Activated naive CD4-positive, alpha-beta T cell treated with anti-CD3 and anti-CD28 coated beads, Interleukin-2, amount 50 U/mL, for 24 hours (primary cell): ENCODE measurements around the gene HERC2.
"Not testable (repeated sequence)": the region's sequence is repeated elsewhere in the genome, so short reads cannot be mapped to it uniquely, and the experiment has no call there.

Experiments used
- H3K27ac Mint-ChIP-seq: one replicate; pipeline ENCODE4 v1.8.0; 2021; ENCODE audit warnings: mild to moderate bottlenecking, mixed read lengths
- H3K27me3 Mint-ChIP-seq: one replicate; pipeline ENCODE4 v1.8.0; 2021; ENCODE audit warnings: mixed read lengths
- H3K36me3 Mint-ChIP-seq: one replicate; pipeline ENCODE4 v1.8.0; 2021; ENCODE audit warnings: mixed read lengths
- H3K4me1 Mint-ChIP-seq: one replicate; pipeline ENCODE4 v1.8.0; 2021; ENCODE audit warnings: mixed read lengths
- H3K4me3 Mint-ChIP-seq: one replicate; pipeline ENCODE4 v1.8.0; 2021; ENCODE audit warnings: mild to moderate bottlenecking, mixed read lengths
- H3K9me3 Mint-ChIP-seq: one replicate; pipeline ENCODE4 v1.8.0; 2021; ENCODE audit warnings: mixed read lengths

The HERC2 gene

DNA sequence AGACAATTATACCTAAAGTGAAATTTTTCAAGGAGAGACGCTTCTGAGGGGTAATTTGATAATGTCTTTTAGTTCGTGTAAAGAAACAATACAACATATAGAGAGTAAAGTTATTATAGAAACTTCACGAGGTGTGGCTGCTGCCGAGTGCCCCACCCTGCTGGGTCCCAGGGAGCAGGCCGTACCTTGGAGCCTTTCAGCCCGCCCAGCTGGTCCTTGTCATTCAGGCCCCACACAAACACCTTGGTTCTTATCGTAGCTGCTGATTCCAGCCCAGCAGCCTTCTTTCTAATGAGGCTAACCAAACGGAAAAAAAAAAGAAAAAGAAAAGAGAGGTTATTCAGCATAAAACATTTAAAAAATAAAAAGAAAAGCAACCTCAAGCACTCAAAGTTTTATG is 139.8 kb downstream of the HERC2 start:
- H3K4me1 Mint-ChIP-seq, result no peaks in the 10 kb centered on the region
- H3K9me3 Mint-ChIP-seq, result no peaks in the 10 kb centered on the region
- H3K4me3 Mint-ChIP-seq, result no peak overlapping the region
- H3K27ac Mint-ChIP-seq, result no peak overlapping the region
- H3K36me3 Mint-ChIP-seq, result peaks cover 8% of the 10 kb centered on the region
- no peaks in the 10 kb centered on the region for H3K27me3 Mint-ChIP-seq

DNA sequence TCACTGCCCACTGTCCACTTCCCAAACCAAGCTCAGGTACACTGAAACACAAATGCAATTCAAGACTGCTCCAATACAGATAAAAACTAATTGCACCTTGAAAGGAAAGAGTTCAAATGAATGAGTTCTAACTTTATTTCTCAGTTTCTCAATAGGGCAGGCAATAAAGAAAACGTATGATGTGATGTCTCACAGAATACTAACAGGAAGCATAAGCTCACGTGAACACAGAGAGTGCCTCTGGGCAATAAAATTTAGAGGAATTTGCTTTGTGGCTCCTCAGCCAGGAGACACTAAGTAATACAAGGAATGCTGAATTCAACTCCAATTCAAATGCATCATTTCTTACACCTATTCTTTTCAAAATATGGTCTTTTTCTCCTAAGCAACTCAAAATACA is 140.6 kb downstream of the HERC2 start:
- Mint-ChIP-seq H3K27me3 (no peaks in the 10 kb centered on the region), H3K36me3 (peaks cover 17% of the 10 kb centered on the region), H3K4me3 (no peak overlapping the region), H3K4me1 (no peaks in the 10 kb centered on the region), H3K27ac (no peak overlapping the region), H3K9me3 (no peaks in the 10 kb centered on the region)

DNA sequence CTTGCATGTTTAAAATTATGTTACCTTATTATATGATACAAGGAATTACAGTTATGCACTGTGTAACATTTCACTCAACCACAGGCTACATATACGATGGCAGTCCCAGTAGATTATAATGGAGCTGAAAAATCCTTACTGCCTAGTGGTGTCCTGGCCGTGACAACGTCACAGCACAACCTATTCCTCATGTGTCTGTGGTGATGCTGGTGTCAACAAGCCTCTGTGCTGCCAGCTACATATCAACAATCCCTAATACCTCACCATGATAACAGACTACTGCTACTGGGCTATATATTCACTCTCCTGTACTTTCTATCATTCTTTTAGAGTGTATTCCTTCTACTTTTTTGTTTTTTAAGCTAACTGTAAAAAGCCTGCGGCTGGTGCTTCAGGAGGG is 142.7 kb downstream of the HERC2 start:
- no peak overlapping the region for H3K27ac Mint-ChIP-seq
- no peak overlapping the region for H3K4me3 Mint-ChIP-seq
- H3K9me3 Mint-ChIP-seq, result no peaks in the 10 kb centered on the region
- H3K27me3 Mint-ChIP-seq, result no peaks in the 10 kb centered on the region
- H3K4me1 Mint-ChIP-seq, result no peaks in the 10 kb centered on the region
- H3K36me3 Mint-ChIP-seq, result peaks cover 20% of the 10 kb centered on the region

DNA sequence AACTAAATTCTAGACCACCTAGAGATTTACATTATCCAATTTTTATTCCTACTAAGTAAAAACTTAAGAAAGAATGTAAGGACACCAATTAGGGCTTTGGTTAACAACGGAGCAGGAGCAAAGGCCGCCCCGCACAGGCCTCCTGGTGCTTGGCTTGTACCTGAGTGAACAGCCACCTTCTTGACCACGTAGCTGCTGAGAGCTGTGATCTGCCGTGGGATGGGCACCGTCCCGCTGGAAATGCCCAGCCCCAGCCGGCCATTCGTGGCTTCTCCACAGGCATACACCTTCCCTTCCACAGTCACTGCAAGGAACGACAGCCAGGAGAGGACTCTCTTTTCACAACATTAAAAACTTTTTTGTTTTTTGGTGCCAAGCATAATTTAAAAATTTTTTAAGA is 143.3 kb downstream of the HERC2 start:
- Mint-ChIP-seq H3K4me1 (no peaks in the 10 kb centered on the region), H3K27ac (no peak overlapping the region), H3K4me3 (no peak overlapping the region), H3K36me3 (peaks cover 20% of the 10 kb centered on the region), H3K9me3 (no peaks in the 10 kb centered on the region), H3K27me3 (no peaks in the 10 kb centered on the region)

DNA sequence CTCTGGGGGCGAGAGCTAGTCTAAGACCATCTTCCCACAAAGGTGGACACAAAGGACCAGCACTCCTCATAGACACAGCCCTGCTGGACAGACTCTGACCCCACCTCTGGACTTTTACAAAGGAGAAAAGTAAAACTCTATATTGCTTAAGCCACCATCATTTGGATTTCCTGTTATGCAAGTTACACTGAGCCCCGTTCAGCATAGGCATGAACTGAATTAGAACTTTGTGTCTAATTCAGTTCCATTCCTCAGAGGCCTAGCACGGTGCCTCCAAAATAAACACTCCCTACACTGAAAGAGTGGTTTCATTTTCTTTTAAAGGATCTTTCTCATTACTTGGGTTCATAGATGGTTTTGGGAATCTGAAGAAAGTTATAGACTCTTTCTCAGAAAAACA is 143.7 kb downstream of the HERC2 start:
- H3K4me3 Mint-ChIP-seq, result no peak overlapping the region

DNA sequence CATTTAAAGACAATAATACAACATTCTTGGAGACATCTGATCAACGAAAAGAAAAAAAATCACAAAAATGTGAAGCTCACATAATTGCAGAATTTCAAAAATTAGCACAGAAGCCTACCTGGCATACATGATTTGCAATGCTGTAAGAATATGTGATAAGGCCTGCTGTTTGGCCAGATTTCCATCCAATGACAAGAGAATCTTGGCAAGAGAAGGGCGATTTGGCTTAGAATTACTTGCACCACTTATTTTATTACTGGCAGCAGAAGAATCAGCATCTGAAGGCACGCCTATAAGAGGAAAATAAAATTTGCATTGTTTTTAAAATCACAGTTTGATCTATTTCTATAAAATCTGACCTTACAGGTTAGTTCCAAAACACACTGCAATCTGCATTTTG is 152.6 kb downstream of the HERC2 start:
- Mint-ChIP-seq H3K9me3 (no peaks in the 10 kb centered on the region), H3K27me3 (no peaks in the 10 kb centered on the region), H3K36me3 (peaks cover 35% of the 10 kb centered on the region), H3K4me3 (no peak overlapping the region), H3K27ac (no peak overlapping the region), H3K4me1 (no peaks in the 10 kb centered on the region)

More for the DNA sequence above, 143.7 kb downstream of the HERC2 start:
- no peaks in the 10 kb centered on the region for H3K4me1 Mint-ChIP-seq
- H3K36me3 Mint-ChIP-seq, result peaks cover 22% of the 10 kb centered on the region
- no peaks in the 10 kb centered on the region for H3K9me3 Mint-ChIP-seq
- H3K27me3 Mint-ChIP-seq, result no peaks in the 10 kb centered on the region
- no peak overlapping the region for H3K27ac Mint-ChIP-seq

GRCh38 chr15:28168405-28169121 is 153.4 kb downstream of the HERC2 start:
- H3K36me3 Mint-ChIP-seq, result peaks cover 40% of the 10 kb centered on the region
- not testable (repeated sequence) for H3K27ac Mint-ChIP-seq

GRCh38 chr15:28167042-28167441 is 154.9 kb downstream of the HERC2 start:
- H3K27me3 Mint-ChIP-seq, result no peaks in the 10 kb centered on the region
- no peaks in the 10 kb centered on the region for H3K4me1 Mint-ChIP-seq
- no peaks in the 10 kb centered on the region for H3K9me3 Mint-ChIP-seq
- peaks cover 43% of the 10 kb centered on the region for H3K36me3 Mint-ChIP-seq
- H3K27ac Mint-ChIP-seq, result no peak overlapping the region
- H3K4me3 Mint-ChIP-seq, result no peak overlapping the region

More at GRCh38 chr15:28168405-28169121, 153.4 kb downstream of the HERC2 start:
- H3K4me1 Mint-ChIP-seq, H3K4me3 Mint-ChIP-seq, H3K9me3 Mint-ChIP-seq, H3K27me3 Mint-ChIP-seq: not testable (repeated sequence)

DNA sequence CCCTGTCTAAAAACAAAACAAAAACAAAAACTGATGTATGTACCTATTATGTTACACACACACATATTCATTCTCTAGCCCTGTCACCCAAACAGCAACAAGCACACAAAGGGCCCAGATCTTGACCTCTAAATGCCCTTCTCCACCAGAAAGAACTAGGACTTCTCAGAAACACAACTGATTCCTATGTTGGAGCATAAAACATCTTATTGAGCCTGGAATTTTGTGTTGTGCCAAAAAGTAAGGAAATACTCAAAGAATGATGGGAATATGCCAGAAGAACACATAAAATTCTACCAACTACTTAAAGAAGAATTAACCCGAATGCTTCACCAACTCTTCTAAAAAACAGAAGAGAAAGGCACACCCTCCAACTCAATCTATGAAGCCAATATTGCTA is 156.2 kb downstream of the HERC2 start:
- H3K27ac Mint-ChIP-seq, result no peak overlapping the region
- no peaks in the 10 kb centered on the region for H3K27me3 Mint-ChIP-seq
- H3K4me3 Mint-ChIP-seq, result no peak overlapping the region
- no peaks in the 10 kb centered on the region for H3K9me3 Mint-ChIP-seq
- peaks cover 41% of the 10 kb centered on the region for H3K36me3 Mint-ChIP-seq
- no peaks in the 10 kb centered on the region for H3K4me1 Mint-ChIP-seq

DNA sequence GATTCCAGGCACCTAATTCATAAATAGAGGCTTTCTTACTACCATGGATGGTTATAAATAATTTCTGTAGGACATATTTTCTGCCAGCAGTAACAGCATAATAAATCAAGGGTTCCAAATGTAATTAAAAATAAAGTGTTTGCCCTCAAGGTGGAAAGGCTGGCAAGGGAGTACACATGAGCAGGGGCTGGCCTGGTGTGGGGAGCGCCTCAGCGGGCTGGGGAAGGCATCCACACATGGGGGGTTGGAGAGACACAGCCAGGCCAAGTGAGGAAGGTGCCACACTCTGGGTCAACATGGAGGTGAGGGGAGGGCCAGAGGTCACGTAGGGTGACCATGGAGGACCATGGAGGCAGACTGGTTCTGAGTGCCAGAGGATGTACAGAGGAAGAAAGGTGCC is 157.1 kb downstream of the HERC2 start:
- Mint-ChIP-seq H3K27ac (no peak overlapping the region), H3K36me3 (peaks cover 39% of the 10 kb centered on the region), H3K9me3 (no peaks in the 10 kb centered on the region), H3K4me1 (no peaks in the 10 kb centered on the region), H3K4me3 (no peak overlapping the region), H3K27me3 (no peaks in the 10 kb centered on the region)

DNA sequence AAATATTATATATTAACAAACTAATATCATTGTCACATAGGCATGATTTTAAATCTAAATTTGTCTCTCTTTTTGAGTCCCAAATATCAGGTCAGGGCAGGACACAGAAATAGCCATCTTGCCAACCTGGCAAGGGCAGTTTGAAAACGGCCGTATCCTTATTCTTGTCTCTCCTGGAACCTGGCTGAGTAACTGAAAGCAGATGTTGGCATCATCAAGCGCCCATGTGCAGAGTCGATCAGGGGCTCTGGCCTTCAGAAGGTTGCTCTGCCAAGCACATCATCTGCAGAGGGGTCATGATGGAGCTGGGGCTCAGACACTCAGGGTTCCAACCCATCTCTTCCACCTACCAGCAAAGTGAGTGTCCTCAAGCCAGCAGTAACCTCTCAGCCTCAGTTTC is 167.7 kb downstream of the HERC2 start:
- no peaks in the 10 kb centered on the region for H3K27me3 Mint-ChIP-seq
- H3K4me1 Mint-ChIP-seq, result peaks cover 4% of the 10 kb centered on the region
- no peak overlapping the region for H3K4me3 Mint-ChIP-seq
- H3K36me3 Mint-ChIP-seq, result peaks cover 27% of the 10 kb centered on the region
- no peak overlapping the region for H3K27ac Mint-ChIP-seq
- peaks cover 12% of the 10 kb centered on the region for H3K9me3 Mint-ChIP-seq

GRCh38 chr15:28153492-28154119 is 168.4 kb downstream of the HERC2 start:
- Mint-ChIP-seq H3K36me3 (peaks cover 30% of the 10 kb centered on the region), H3K4me1 (peaks cover 4% of the 10 kb centered on the region), H3K27me3 (no peaks in the 10 kb centered on the region), H3K27ac (no peak overlapping the region), H3K9me3 (peaks cover 12% of the 10 kb centered on the region), H3K4me3 (no peak overlapping the region)

DNA sequence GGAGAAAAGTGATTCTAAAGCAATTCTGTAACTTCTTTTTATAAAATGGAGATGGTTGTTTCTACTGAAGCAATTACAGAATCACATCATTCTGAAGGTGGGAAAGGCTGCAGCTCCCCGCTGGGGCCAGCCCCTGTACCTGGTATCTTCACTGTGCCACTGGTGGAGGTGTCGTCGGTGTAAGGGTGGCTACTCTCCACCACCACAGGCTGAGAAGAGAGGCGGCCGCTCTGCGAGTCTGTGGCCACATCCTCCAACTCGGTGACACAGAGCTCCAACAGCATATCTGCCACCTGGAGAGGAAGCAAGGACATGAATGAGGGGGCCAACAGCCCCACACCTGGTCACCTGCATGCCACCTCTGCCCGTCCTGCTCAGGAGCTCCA is 169.4 kb downstream of the HERC2 start:
- H3K4me1 Mint-ChIP-seq, H3K27ac Mint-ChIP-seq, H3K27me3 Mint-ChIP-seq, H3K4me3 Mint-ChIP-seq: not testable (repeated sequence)
- H3K36me3 Mint-ChIP-seq, result peaks cover 33% of the 10 kb centered on the region
- peaks cover 12% of the 10 kb centered on the region for H3K9me3 Mint-ChIP-seq

GRCh38 chr15:28151864-28152537 is 170.0 kb downstream of the HERC2 start:
- H3K36me3 Mint-ChIP-seq, result peaks cover 33% of the 10 kb centered on the region
- H3K9me3 Mint-ChIP-seq, result peaks cover 12% of the 10 kb centered on the region
- H3K27ac Mint-ChIP-seq, H3K27me3 Mint-ChIP-seq, H3K4me1 Mint-ChIP-seq, H3K4me3 Mint-ChIP-seq: not testable (repeated sequence)

GRCh38 chr15:28147801-28148200 is 174.2 kb downstream of the HERC2 start:
- no peaks in the 10 kb centered on the region for H3K27me3 Mint-ChIP-seq
- no peak overlapping the region for H3K4me3 Mint-ChIP-seq
- peaks cover 4% of the 10 kb centered on the region for H3K4me1 Mint-ChIP-seq
- H3K27ac Mint-ChIP-seq, result no peak overlapping the region
- peaks cover 41% of the 10 kb centered on the region for H3K36me3 Mint-ChIP-seq
- H3K9me3 Mint-ChIP-seq, result peaks cover 12% of the 10 kb centered on the region

- not testable (repeated sequence) for H3K27ac Mint-ChIP-seq, H3K9me3 Mint-ChIP-seq, H3K4me3 Mint-ChIP-seq, H3K27me3 Mint-ChIP-seq, H3K4me1 Mint-ChIP-seq
- peaks cover 33% of the 10 kb centered on the region for H3K36me3 Mint-ChIP-seq
Observed at GRCh38 chr15:28145419-28145818, 176.6 kb downstream of the HERC2 start.
